Esophagus muscularis mucosa (tissue), 4 donors: Measurements from ENCODE around the gene TANC1.

Experiments
- EP300 ChIP-seq: sonication (generic); formaldehyde crosslinking; IDR thresholded peaks from one replicate; pipeline ENCODE4 v1.6.1; 2017; ENCODE audit warnings: antibody characterized with exemption
- POLR2A ChIP-seq: fragments of 450-650 bp; IDR thresholded peaks from one replicate; pipeline ENCODE4 v1.6.1; 2017; ENCODE audit warnings: antibody characterized with exemption, moderate library complexity, mild to moderate bottlenecking, low read depth
- POLR2AphosphoS5 ChIP-seq, 2 donors: sonication (generic); formaldehyde crosslinking; IDR thresholded peaks; one replicate each; pipeline ENCODE4 v1.6.1; 2017; ENCODE audit warnings: antibody characterized with exemption in 2 of 2
- TF ChIP-seq, protein P1 (sequence below), 3 experiments: fragments of 200-600 bp in 2 of 3; fragments of 450-650 bp in 1 of 3; sonication (generic) in 2 of 3; IDR thresholded peaks; one replicate each; pipeline ENCODE4 v1.5.1; 2017 to 2019; ENCODE audit warnings: antibody characterized with exemption in 3 of 3, mild to moderate bottlenecking in 2 of 3, moderate library complexity in 1 of 3

DNA sequence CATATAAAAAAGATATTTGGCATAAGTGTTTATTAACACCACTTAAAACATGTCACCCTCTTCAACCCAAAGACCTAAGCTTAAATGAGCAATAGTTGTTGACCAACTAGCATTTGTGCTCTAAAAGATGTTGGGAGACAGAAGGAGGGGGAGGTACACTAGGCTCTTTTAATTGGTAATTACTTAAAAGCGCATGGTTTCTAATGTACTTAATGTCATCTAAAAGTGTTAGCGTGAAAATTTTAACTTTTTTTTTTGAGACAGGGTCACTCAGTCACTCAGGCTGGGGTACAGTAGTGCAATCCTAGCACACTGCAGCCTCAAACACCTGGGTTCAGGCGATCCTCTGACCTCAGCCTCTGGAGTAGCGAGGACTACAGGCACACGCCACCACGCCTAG is 312.6 kb downstream of the TANC1 start:
- TF ChIP-seq, protein P1, sequence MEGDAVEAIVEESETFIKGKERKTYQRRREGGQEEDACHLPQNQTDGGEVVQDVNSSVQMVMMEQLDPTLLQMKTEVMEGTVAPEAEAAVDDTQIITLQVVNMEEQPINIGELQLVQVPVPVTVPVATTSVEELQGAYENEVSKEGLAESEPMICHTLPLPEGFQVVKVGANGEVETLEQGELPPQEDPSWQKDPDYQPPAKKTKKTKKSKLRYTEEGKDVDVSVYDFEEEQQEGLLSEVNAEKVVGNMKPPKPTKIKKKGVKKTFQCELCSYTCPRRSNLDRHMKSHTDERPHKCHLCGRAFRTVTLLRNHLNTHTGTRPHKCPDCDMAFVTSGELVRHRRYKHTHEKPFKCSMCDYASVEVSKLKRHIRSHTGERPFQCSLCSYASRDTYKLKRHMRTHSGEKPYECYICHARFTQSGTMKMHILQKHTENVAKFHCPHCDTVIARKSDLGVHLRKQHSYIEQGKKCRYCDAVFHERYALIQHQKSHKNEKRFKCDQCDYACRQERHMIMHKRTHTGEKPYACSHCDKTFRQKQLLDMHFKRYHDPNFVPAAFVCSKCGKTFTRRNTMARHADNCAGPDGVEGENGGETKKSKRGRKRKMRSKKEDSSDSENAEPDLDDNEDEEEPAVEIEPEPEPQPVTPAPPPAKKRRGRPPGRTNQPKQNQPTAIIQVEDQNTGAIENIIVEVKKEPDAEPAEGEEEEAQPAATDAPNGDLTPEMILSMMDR (IDR thresholded peaks at IDR 0.05), result no peak
- TF ChIP-seq EP300 (no peak), POLR2AphosphoS5 (IDR thresholded peaks at IDR 0.05) (no peak), POLR2A (no peak)
